Gastroesophageal sphincter (tissue), 4 donors: ENCODE results near the gene BRAT1. TPM values are rescaled to one million over a fixed set of nuclear protein-coding genes. Genes with fewer than 3 reads are reported as not detected.
A peak's percentile ranks its signal among the peaks of the same experiment; 100 is the strongest.
"Not testable (repeated sequence)": the region's sequence is repeated elsewhere in the genome, so short reads cannot be mapped to it uniquely, and the experiment has no call there.

ENCODE experiments used
- ATAC-seq: fragments of 150-250 bp; one replicate; pipeline ENCODE4 v1.9.1; 2016; ENCODE audit warnings: mild to moderate bottlenecking, moderate library complexity
- H3K27ac ChIP-seq, 4 donors: fragments of 200-600 bp; sonication (generic) in 3 of 4; 1 replicate in 3 of 4; 2 replicates in 1 of 4; pipeline ENCODE4 v1.5.1; 2016 to 2019
- H3K27me3 ChIP-seq: fragments of 200-600 bp; sonication (generic); one replicate; pipeline ENCODE4 v1.5.1; 2019
- H3K36me3 ChIP-seq, 2 donors: fragments of 200-600 bp; sonication (generic); one replicate each; pipeline ENCODE4 v1.5.1; 2019; ENCODE audit warnings: control low read depth in 1 of 2
- H3K4me1 ChIP-seq, 3 donors: fragments of 200-600 bp; sonication (generic); 1 replicate in 2 of 3; 2 replicates in 1 of 3; pipeline ENCODE4 v1.5.1; 2016 to 2019; ENCODE audit warnings: control low read depth in 2 of 3
- H3K4me3 ChIP-seq, 2 donors: fragments of 200-600 bp; sonication (generic); one replicate each; pipeline ENCODE4 v1.5.1; 2019; ENCODE audit warnings: mild to moderate bottlenecking in 1 of 2, moderate library complexity in 1 of 2
- H3K9me3 ChIP-seq, 3 donors: fragments of 200-600 bp; sonication (generic); one replicate each; pipeline ENCODE4 v1.5.1; 2017 to 2019; ENCODE audit warnings: control low read depth in 2 of 3
- EP300 ChIP-seq: sonication (generic); formaldehyde crosslinking; IDR thresholded peaks from one replicate; pipeline ENCODE4 v1.6.1; 2017; ENCODE audit warnings: antibody characterized with exemption, mild to moderate bottlenecking
- POLR2A ChIP-seq, 2 donors: fragments of 450-650 bp; IDR thresholded peaks; one replicate each; pipeline ENCODE4 v1.6.1; 2017; ENCODE audit warnings: antibody characterized with exemption in 2 of 2, mild to moderate bottlenecking in 2 of 2, moderate library complexity in 1 of 2
- POLR2AphosphoS5 ChIP-seq: sonication (generic); formaldehyde crosslinking; IDR thresholded peaks from one replicate; pipeline ENCODE4 v1.6.1; 2017; ENCODE audit warnings: antibody characterized with exemption
- WGBS, 2 donors: methylation state at CpG; one replicate each; pipeline ENCODE4 v1.1.5; 2018; ENCODE audit warnings: low coverage in 1 of 2; 5-methylcytosine and 5-hydroxymethylcytosine counted together
- total RNA-seq, 4 donors: library from RNA; depleted of rRNA; stranded (reverse); fragments of >200 nt; gene quantifications; one replicate each; pipeline ENCODE4 v1.1.0, GENCODE V29; 2016
- TF ChIP-seq, protein P1 (sequence below), 4 experiments: fragments of 200-600 bp in 2 of 4; fragments of 450-650 bp in 2 of 4; sonication (generic) in 1 of 4; IDR thresholded peaks; one replicate each; pipeline ENCODE4 v1.5.1; 2017 to 2019; ENCODE audit warnings: antibody characterized with exemption in 4 of 4, mild to moderate bottlenecking in 2 of 4, moderate library complexity in 2 of 4

The BRAT1 gene
- total RNA-seq, 4 donors from 2014 or later = 19.9 to 36.0 (median 32.4) TPM

DNA sequence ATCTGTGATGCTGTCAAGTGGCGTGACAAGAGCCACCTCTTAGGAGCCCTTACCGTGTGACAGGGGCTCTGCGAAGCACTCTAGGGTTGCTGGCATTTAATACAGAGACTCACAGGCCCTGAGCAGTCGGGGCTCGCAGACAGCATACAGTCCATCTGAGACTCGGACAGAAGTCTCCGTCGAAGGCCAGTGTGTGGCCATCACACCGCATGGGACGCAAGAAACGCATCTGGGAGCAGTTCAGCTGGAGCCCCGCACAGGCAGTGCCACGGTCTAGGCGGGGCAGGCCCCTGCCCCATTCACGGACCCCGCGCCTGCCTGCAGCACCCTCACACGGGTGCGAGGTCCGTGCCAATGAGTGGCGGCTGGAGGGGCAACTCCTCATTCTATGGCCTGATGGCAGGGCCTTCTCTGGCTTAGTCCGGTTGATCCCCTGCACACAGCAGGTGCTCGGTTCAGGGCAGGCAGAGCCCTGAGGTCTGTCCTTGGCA lies 37.1 kb upstream of the BRAT1 start:
- TF ChIP-seq POLR2A (IDR thresholded peaks at IDR 0.05) = no peak
- no peak for TF ChIP-seq EP300
- no peak for TF ChIP-seq POLR2AphosphoS5
- TF ChIP-seq, protein P1, sequence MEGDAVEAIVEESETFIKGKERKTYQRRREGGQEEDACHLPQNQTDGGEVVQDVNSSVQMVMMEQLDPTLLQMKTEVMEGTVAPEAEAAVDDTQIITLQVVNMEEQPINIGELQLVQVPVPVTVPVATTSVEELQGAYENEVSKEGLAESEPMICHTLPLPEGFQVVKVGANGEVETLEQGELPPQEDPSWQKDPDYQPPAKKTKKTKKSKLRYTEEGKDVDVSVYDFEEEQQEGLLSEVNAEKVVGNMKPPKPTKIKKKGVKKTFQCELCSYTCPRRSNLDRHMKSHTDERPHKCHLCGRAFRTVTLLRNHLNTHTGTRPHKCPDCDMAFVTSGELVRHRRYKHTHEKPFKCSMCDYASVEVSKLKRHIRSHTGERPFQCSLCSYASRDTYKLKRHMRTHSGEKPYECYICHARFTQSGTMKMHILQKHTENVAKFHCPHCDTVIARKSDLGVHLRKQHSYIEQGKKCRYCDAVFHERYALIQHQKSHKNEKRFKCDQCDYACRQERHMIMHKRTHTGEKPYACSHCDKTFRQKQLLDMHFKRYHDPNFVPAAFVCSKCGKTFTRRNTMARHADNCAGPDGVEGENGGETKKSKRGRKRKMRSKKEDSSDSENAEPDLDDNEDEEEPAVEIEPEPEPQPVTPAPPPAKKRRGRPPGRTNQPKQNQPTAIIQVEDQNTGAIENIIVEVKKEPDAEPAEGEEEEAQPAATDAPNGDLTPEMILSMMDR (IDR thresholded peaks at IDR 0.05) = no peak
- WGBS, 2 donors = 98 to 100% methylated on average over 1 to 8 of the region's 23 CpGs
- no peaks in the 10 kb centered on the region for H3K4me1 ChIP-seq
- H3K9me3 ChIP-seq = no peaks in the 10 kb centered on the region
- H3K27me3 ChIP-seq = no peaks in the 10 kb centered on the region
- no peak overlapping the region for H3K4me3 ChIP-seq
- H3K27ac ChIP-seq = no peak overlapping the region
- peak; percentile 25 for ATAC-seq
- H3K36me3 ChIP-seq = peaks cover 0 to 96% of the 10 kb centered on the region in 2 donors

DNA sequence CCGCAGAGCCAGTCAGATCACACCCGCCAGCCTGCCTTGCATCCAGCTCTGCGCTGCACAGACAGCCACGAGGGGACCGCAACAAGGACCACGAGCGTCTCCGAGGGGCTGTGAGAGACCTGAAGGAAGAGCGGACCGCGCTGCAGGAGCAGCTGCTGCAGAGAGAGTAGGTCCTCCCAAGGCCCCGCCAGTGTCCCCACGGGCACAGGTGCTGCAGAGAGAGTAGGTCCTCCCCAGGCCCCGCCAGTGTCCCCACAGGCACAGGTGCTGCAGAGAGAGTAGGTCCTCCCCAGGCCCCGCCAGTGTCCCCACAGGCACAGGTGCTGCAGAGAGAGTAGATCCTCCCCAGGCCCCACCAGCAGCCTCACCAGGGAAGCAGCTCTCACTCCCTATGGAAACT lies 34.6 kb upstream of the BRAT1 start:
- not testable (repeated sequence) for H3K27me3 ChIP-seq, H3K9me3 ChIP-seq, H3K4me3 ChIP-seq, H3K4me1 ChIP-seq, H3K27ac ChIP-seq, ATAC-seq
- peaks cover 0 to 97% of the 10 kb centered on the region in 2 donors for H3K36me3 ChIP-seq
- 88% methylated on average over 8 of the region's 15 CpGs; no CpG with 5 or more reads in 1 of the 2 donors for WGBS, 2 donors

DNA sequence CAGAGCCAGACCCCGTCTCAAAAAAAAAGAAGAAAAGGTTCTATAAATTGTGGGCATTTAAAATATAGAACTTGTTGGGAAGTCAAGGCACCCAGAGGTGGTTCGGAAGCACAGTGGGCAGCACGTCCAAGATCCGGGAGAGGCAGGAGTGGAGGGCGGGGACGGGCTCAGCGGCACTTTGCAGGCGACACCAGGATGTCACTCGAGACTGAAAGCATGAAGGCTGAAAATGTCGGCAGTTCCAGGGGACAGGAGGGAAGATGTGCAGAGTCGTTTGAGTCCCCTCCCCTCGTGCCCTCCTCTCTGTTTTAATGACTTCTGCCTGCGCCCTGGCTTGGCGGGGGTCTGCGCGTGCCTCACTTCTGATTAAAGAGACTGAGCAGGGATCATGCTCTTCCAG lies 34.0 kb upstream of the BRAT1 start:
- Histone ChIP-seq H3K27ac (no peak overlapping the region), H3K4me3 (no peak overlapping the region), H3K9me3 (no peaks in the 10 kb centered on the region), H3K27me3 (no peaks in the 10 kb centered on the region), H3K36me3 (peaks cover 0 to 97% of the 10 kb centered on the region in 2 donors), H3K4me1 (no peaks in the 10 kb centered on the region)
- WGBS, 2 donors = 60 to 83% methylated on average over 1 to 16 of the region's 16 CpGs
- ATAC-seq = no peak
- TF ChIP-seq POLR2A (IDR thresholded peaks at IDR 0.05) = no peak
- no peak for TF ChIP-seq POLR2AphosphoS5
- no peak for TF ChIP-seq EP300
- TF ChIP-seq, protein P1 (IDR thresholded peaks at IDR 0.05) = no peak

DNA sequence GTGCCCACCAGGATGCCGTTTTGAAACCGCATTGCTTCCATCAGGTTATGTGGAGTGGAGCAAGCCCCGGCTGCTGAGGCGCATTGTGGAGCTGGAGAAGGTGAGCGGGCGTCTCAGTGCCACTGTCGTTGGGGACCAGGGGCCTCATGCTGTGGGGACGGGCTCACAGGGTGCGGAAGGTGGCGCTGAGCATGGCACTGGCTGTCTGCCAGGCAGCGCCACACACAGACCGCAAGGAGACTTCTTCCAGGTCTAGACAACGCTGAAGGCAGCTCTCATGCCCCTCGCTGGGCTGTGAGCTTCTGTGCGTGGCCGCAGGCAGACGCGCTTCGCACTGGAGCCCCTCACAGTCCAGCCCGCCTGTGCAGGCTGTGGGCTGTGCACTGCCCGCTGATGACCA lies 32.5 kb upstream of the BRAT1 start:
- no peak overlapping the region for H3K4me3 ChIP-seq
- peaks cover 0 to 94% of the 10 kb centered on the region in 2 donors for H3K36me3 ChIP-seq
- H3K27me3 ChIP-seq = no peaks in the 10 kb centered on the region
- 97 to 100% methylated on average over 6 to 8 of the region's 21 CpGs for WGBS, 2 donors
- no peak for TF ChIP-seq POLR2AphosphoS5
- no peak for ATAC-seq
- H3K4me1 ChIP-seq = no peaks in the 10 kb centered on the region
- no peak overlapping the region for H3K27ac ChIP-seq
- H3K9me3 ChIP-seq = no peaks in the 10 kb centered on the region

DNA sequence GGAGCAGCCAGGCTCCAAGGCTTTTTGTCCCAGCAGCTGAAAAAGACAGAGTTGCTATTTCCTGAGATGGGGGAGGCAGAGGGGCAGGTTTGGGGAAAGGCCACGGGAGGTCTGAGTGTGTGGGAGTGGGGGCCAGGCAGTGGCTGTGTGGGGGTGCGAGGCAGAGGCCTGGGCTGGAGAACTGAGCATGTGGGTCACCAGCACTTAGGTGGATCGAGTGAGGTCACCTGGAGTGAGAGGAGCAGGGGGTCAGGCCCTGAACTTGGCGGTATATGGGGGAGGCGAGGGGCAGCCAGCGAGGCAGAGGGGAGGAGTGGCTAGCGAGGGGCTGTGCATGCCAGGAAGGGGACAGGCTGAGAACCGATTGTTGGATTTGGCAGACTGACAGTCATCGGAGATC lies 31.8 kb upstream of the BRAT1 start:
- Histone ChIP-seq H3K36me3 (peaks cover 0 to 94% of the 10 kb centered on the region in 2 donors), H3K9me3 (no peaks in the 10 kb centered on the region), H3K4me1 (no peaks in the 10 kb centered on the region), H3K27me3 (no peaks in the 10 kb centered on the region), H3K4me3 (no peak overlapping the region), H3K27ac (no peak overlapping the region)
- TF ChIP-seq POLR2AphosphoS5 (no peak), POLR2A (IDR thresholded peaks at IDR 0.05) (no peak), EP300 (no peak)
- TF ChIP-seq, protein P1 (IDR thresholded peaks at IDR 0.05) = no peak
- ATAC-seq = no peak
- 83 to 100% methylated on average over 4 to 9 of the region's 9 CpGs for WGBS, 2 donors

DNA sequence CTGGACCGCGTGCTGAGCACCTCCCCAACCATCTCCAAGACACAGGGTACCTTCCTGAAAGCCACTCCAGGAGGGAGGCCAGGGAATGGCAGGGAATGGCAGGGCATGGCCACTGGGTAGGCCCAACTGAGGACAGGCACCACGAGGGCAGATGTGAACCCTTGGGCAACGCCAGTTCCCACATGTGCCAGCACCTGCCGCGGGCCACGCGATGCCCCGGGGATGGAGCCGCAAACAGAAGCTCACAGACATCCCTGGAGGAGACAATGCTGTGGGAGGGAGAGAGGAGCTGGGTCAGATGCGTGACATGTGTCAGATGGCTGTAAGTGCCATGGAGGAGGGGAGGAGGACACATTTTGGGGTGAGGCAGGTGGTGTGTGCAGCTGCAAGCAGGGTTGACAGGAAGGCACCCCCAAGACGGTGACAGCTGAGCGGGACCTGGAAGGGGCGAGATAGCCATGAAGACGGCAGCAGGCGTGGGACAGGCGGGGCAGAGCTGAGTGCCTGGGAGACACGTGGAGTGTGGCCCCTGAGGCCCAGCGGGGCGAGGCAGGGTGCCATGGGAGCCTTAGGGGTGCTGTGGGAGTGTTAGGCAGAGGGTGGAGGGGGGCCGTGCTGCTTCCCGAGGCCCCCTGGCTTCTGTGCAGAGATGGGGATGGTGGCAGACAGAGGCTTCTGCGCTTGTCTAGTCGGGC lies 31.1 kb upstream of the BRAT1 start:
- Histone ChIP-seq H3K4me3 (no peak overlapping the region), H3K4me1 (no peaks in the 10 kb centered on the region), H3K27ac (no peak overlapping the region), H3K36me3 (peaks cover 0 to 91% of the 10 kb centered on the region in 2 donors), H3K27me3 (no peaks in the 10 kb centered on the region), H3K9me3 (no peaks in the 10 kb centered on the region)
- no peak for TF ChIP-seq POLR2AphosphoS5
- TF ChIP-seq POLR2A (IDR thresholded peaks at IDR 0.05) = no peak
- TF ChIP-seq EP300 = no peak
- TF ChIP-seq, protein P1 (IDR thresholded peaks at IDR 0.05) = no peak
- 89 to 94% methylated on average over 3 to 23 of the region's 24 CpGs for WGBS, 2 donors
- no peak for ATAC-seq
